GM18519 (cell line): ENCODE measurements around the gene TET2.

Experiments used
- ATAC-seq: cut with Tn5 transposase; IDR thresholded peaks from one replicate; pipeline ENCODE4 v1.9.1; 2021; ENCODE audit warnings: mild to moderate bottlenecking, moderate library complexity; ENCODE audit not compliant: unreplicated experiment, low FRiP score

The TET2 gene

GRCh38 chr4:105146276-105147015 lies at the start of gene TET2:
Gene TET2 (plus strand): TSS chr4:105146876. CDS start chr4:105233943, 87,067 bp downstream.
- ATAC-seq: peak; percentile 76

- no peak for ATAC-seq
These were observed 44.7 kb upstream of the TET2 start for GRCh38 chr4:105102016-105102415.

- no peak for ATAC-seq
These were observed 40.2 kb upstream of the TET2 start for GRCh38 chr4:105106426-105106825.

GRCh38 chr4:105107095-105107856 lies 39.4 kb upstream of the TET2 start:
- ATAC-seq: no peak

GRCh38 chr4:105108971-105109370 lies 37.7 kb upstream of the TET2 start:
- no peak for ATAC-seq

GRCh38 chr4:105112274-105112673 lies 34.4 kb upstream of the TET2 start:
- ATAC-seq: no peak

- no peak for ATAC-seq
These were observed 32.9 kb upstream of the TET2 start for GRCh38 chr4:105113800-105114199.

GRCh38 chr4:105116616-105117319 lies 29.9 kb upstream of the TET2 start:
- ATAC-seq: no peak

- ATAC-seq: no peak
These were observed 27.3 kb upstream of the TET2 start for GRCh38 chr4:105119356-105119755.

GRCh38 chr4:105120626-105121025 lies 26.1 kb upstream of the TET2 start:
- no peak for ATAC-seq

GRCh38 chr4:105122350-105122749 lies 24.3 kb upstream of the TET2 start:
- no peak for ATAC-seq

- ATAC-seq: no peak
These were observed 20.1 kb upstream of the TET2 start for GRCh38 chr4:105126311-105127169.

- ATAC-seq: no peak
These were observed 19.6 kb upstream of the TET2 start for GRCh38 chr4:105127170-105127445.

GRCh38 chr4:105128208-105128607 lies 18.5 kb upstream of the TET2 start:
- ATAC-seq: no peak

GRCh38 chr4:105129286-105130040 lies 17.2 kb upstream of the TET2 start:
- ATAC-seq: no peak

GRCh38 chr4:105130945-105131344 lies 15.7 kb upstream of the TET2 start:
- ATAC-seq: no peak

GRCh38 chr4:105133976-105134375 lies 12.7 kb upstream of the TET2 start:
- ATAC-seq: no peak

- peak; percentile 54 for ATAC-seq
These were observed 10.9 kb upstream of the TET2 start for GRCh38 chr4:105135785-105136184.

- no peak for ATAC-seq
These were observed 9.4 kb upstream of the TET2 start for GRCh38 chr4:105137121-105137875.
